SK-N-SH (cell line): ENCODE results near the gene RFX7. TPM values are rescaled to one million over a fixed set of nuclear protein-coding genes. Genes with fewer than 3 reads are reported as not detected.

Experiments used
- CTCF ChIA-PET: fragments of 300-600, 350-600 bp; formaldehyde crosslinking; extraction: SDS; loops from one replicate; lab custom pipeline; 2021; lab: Yijun Ruan, JAX
- POLR2A ChIA-PET: fragments of 350-600 bp; sonication (Branson Sonifier 250); formaldehyde crosslinking; extraction: SDS; loops from one replicate; lab custom pipeline; 2020; ENCODE audit warnings: antibody characterized with exemption, inconsistent platforms; lab: Yijun Ruan, JAX
- DNase-seq: peaks from one replicate; pipeline ENCODE4 v3.0.0; 2012
- H2AFZ ChIP-seq: fragments of 200-600 bp; sonication (generic); 2 replicates; pipeline ENCODE4 v1.8.1; 2016; ENCODE audit warnings: antibody characterized with exemption, mild to moderate bottlenecking, low read depth
- H3F3A ChIP-seq: fragments of 200-600 bp; sonication (generic); replicated peaks from 2 replicates; pipeline ENCODE3; 2016; ENCODE audit warnings: antibody characterized with exemption, mild to moderate bottlenecking; ENCODE audit not compliant: insufficient read depth
- H3K27ac ChIP-seq, 2 experiments: fragments of 200-500 bp in 1 of 2; fragments of 200-600 bp in 1 of 2; sonication (Bioruptor generic) in 1 of 2; sonication (generic), shearing (Covaris generic) in 1 of 2; 2 replicates each; pipeline versions ENCODE4 v1.5.1 to v1.6.1; 2014 to 2016; ENCODE audit warnings: low read depth in 2 of 2, inconsistent platforms in 1 of 2, low read length in 1 of 2, mild to moderate bottlenecking in 1 of 2, mixed read lengths in 1 of 2
- H3K27me3 ChIP-seq: fragments of 200-600 bp; sonication (generic), shearing (Covaris generic); 2 replicates; pipeline ENCODE4 v1.6.1; 2016; ENCODE audit warnings: mixed run types; ENCODE audit not compliant: insufficient read depth
- H3K36me3 ChIP-seq, 2 experiments: fragments of 200-500 bp in 1 of 2; fragments of 200-600 bp in 1 of 2; sonication (Bioruptor generic) in 1 of 2; sonication (generic) in 1 of 2; replicated peaks in 1 of 2; 2 replicates each; pipeline versions ENCODE3 to v1.5.1; 2014 to 2016; ENCODE audit warnings: low read length in 1 of 2, mild to moderate bottlenecking in 1 of 2; ENCODE audit not compliant: insufficient read depth in 2 of 2, control insufficient read depth in 1 of 2
- H3K4me1 ChIP-seq, 2 experiments: fragments of 200-500 bp in 1 of 2; fragments of 200-600 bp in 1 of 2; sonication (Bioruptor generic) in 1 of 2; sonication (generic), shearing (Covaris generic) in 1 of 2; 2 replicates each; pipeline versions ENCODE4 v1.5.1 to v1.6.1; 2014 to 2016; ENCODE audit warnings: low read depth in 1 of 2, low read length in 1 of 2, mixed run types in 1 of 2; ENCODE audit not compliant: insufficient read depth in 2 of 2, control insufficient read depth in 1 of 2
- H3K4me2 ChIP-seq: fragments of 200-600 bp; sonication (generic), shearing (Covaris generic); 2 replicates; pipeline ENCODE4 v1.6.1; 2017; ENCODE audit warnings: mixed run types
- H3K4me3 ChIP-seq, 2 experiments: fragments of 200-500 bp in 1 of 2; fragments of 200-600 bp in 1 of 2; sonication (Bioruptor generic) in 1 of 2; sonication (generic), shearing (Covaris generic) in 1 of 2; 2 replicates each; pipeline versions ENCODE4 v1.5.1 to v1.8.1; 2014 to 2016; ENCODE audit warnings: low read depth in 2 of 2, inconsistent platforms in 1 of 2, low read length in 1 of 2, mild to moderate bottlenecking in 1 of 2, mixed read lengths in 1 of 2, moderate library complexity in 1 of 2
- H3K79me2 ChIP-seq: fragments of 200-600 bp; sonication (generic); 2 replicates; pipeline ENCODE4 v1.8.1; 2017; ENCODE audit warnings: mild to moderate bottlenecking; ENCODE audit not compliant: insufficient read depth
- H3K9ac ChIP-seq: fragments of 200-600 bp; sonication (generic); 2 replicates; pipeline ENCODE4 v1.6.1; 2017; ENCODE audit warnings: mixed run types
- H3K9me2 ChIP-seq: fragments of 200-600 bp; sonication (generic); 2 replicates; pipeline ENCODE4 v1.6.1; 2017; ENCODE audit warnings: mixed run types
- H3K9me3 ChIP-seq: fragments of 200-600 bp; sonication (generic); 2 replicates; pipeline ENCODE4 v1.6.1; 2017; ENCODE audit warnings: mixed run types, mild to moderate bottlenecking, moderate library complexity
- H4K20me1 ChIP-seq: fragments of 200-600 bp; sonication (generic); 2 replicates; pipeline ENCODE4 v1.6.1; 2017; ENCODE audit warnings: mild to moderate bottlenecking, mixed run types; ENCODE audit not compliant: insufficient read depth
- CHD2 ChIP-seq: fragments of 150-350 bp; IDR thresholded peaks from 2 replicates; pipeline ENCODE4 v1.6.1; 2018; ENCODE audit warnings: low read length; ENCODE audit not compliant: partially characterized antibody
- EZH2phosphoT487 ChIP-seq: fragments of 200-600 bp; sonication (generic); IDR thresholded peaks from 2 replicates; pipeline ENCODE4 v1.6.1; 2017; ENCODE audit warnings: low read depth, mixed run types, mild to moderate bottlenecking, antibody characterized with exemption, moderate library complexity, borderline replicate concordance
- FOSL2 ChIP-seq: IDR thresholded peaks from 2 replicates; pipeline ENCODE4 v1.4.0; 2012; ENCODE audit warnings: low read depth, mild to moderate bottlenecking, moderate library complexity, borderline replicate concordance
- GATA2 ChIP-seq: sonication (generic); formaldehyde crosslinking; IDR thresholded peaks from 2 replicates; pipeline ENCODE4 v1.5.0; 2020; ENCODE audit warnings: mild to moderate bottlenecking, missing genetic modification reagents
- MXI1 ChIP-seq: IDR thresholded peaks from 2 replicates; pipeline ENCODE4 v1.6.1; 2012; ENCODE audit warnings: mild to moderate bottlenecking, low read depth, low read length, improper control_type of control experiment
- NRF1 ChIP-seq: IDR thresholded peaks from 2 replicates; pipeline ENCODE4 v1.6.1; 2012; ENCODE audit warnings: low read depth, mild to moderate bottlenecking, low read length
- POLR2AphosphoS5 ChIP-seq: IDR thresholded peaks from 2 replicates; pipeline ENCODE4 v1.6.1; 2012; ENCODE audit warnings: low read depth, low read length
- RAD21 ChIP-seq: IDR thresholded peaks from 2 replicates; pipeline ENCODE4 v1.6.1; 2012; ENCODE audit warnings: mild to moderate bottlenecking, low read length
- RCOR1 ChIP-seq: fragments of 150-350 bp; IDR thresholded peaks from 2 replicates; pipeline ENCODE4 v1.6.1; 2017; ENCODE audit warnings: antibody characterized with exemption, low read length
- SIN3A ChIP-seq: IDR thresholded peaks from 2 replicates; pipeline ENCODE4 v1.6.1; 2012; ENCODE audit warnings: low read depth, mild to moderate bottlenecking, low read length, moderate library complexity, borderline replicate concordance
- TCF12 ChIP-seq: IDR thresholded peaks from 2 replicates; pipeline ENCODE4 v1.4.0; 2012
- USF1 ChIP-seq: IDR thresholded peaks from 2 replicates; pipeline ENCODE4 v1.4.0; 2012; ENCODE audit warnings: low read depth, borderline replicate concordance
- USF2 ChIP-seq: fragments of 150-350 bp; IDR thresholded peaks from 2 replicates; pipeline ENCODE4 v1.6.1; 2017; ENCODE audit warnings: antibody characterized with exemption, low read length, low read depth, borderline replicate concordance
- ZBTB33 ChIP-seq: IDR thresholded peaks from 2 replicates; pipeline ENCODE4 v1.4.0; 2012; ENCODE audit warnings: low read depth, borderline replicate concordance
- WGBS: methylation state at CpG from one replicate; pipeline ENCODE4 v1.1.6; 2017; ENCODE audit warnings: low lambda C conversion rate; 5-methylcytosine and 5-hydroxymethylcytosine counted together
- polyA plus RNA-seq, 3 experiments: library from polyadenylated mRNA; depleted of rRNA; stranded (reverse); fragments of >200 nt; gene quantifications; 2 replicates each; pipeline ENCODE4 v1.2.3, GENCODE V29; 2012
- TF ChIP-seq, protein P1 (sequence below): IDR thresholded peaks from 2 replicates; pipeline ENCODE4 v1.6.1; 2012; ENCODE audit warnings: mild to moderate bottlenecking, low read depth, low read length, moderate library complexity

RFX7 gene
- polyA plus RNA-seq, 1 of the 3 experiments (the other 2 are of a cell fraction), result 2.7 TPM

DNA sequence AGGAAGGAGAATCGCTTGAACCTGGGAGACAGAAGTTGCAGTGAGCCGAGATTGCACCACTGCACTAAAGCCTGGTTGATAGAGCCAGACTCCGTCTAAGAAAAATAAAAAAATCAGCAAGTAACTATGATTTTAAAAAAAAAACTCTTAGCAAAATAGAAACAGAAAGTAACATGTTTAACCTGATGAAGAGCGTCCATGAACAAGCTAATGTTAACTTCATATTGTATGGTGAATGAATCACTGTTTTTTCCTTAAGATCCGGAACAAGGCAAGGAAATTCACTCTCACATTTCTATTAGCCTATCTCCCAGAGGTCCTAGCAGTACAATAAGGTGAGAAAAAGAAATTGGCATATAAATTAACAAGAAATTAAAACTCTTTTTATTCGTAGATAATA is 69.0 kb downstream of the RFX7 start:
- Histone ChIP-seq H3K9me2 (no peaks in the 10 kb centered on the region), H3K36me3 (peaks cover 33 to 34% of the 10 kb centered on the region in 2 experiments), H3K4me1 (no peaks in the 10 kb centered on the region; a peak in 1 of 4 replicates), H3K9ac (no peak overlapping the region), H4K20me1 (no peaks in the 10 kb centered on the region; the same call in 1 of the 2 replicates), H3K27ac (no peak overlapping the region), H3K4me2 (no peak overlapping the region), H3K79me2 (peaks cover 78% of the 10 kb centered on the region), H2AFZ (no peak overlapping the region), H3K9me3 (no peaks in the 10 kb centered on the region), H3F3A (no peaks in the 10 kb centered on the region), H3K4me3 (no peak overlapping the region), H3K27me3 (no peaks in the 10 kb centered on the region)
- TF ChIP-seq EZH2phosphoT487 (no peak), ZBTB33 (no peak), RCOR1 (no peak), CHD2 (no peak), USF1 (no peak), GATA2 (CRISPR knock-in tag) (no peak), FOSL2 (no peak), NRF1 (no peak), POLR2AphosphoS5 (no peak), MXI1 (no peak), USF2 (no peak)
- CTCF ChIA-PET, result interaction anchor here (1.2 kb wide), 1 partner anchor 11 kb away, joined by 3 read pairs; no protein-coding TSS in a partner anchor
- POLR2A ChIA-PET, result no interaction called here
- 96% methylated on average over 6 of the region's 6 CpGs for WGBS
- DNase-seq, result no peak

- H3K27me3 ChIP-seq, result no peaks in the 10 kb centered on the region
- ChIA-PET CTCF (no interaction called here), POLR2A (no interaction called here)
- no peak overlapping the region for H3K27ac ChIP-seq
- H3K4me3 ChIP-seq, result no peak overlapping the region
- H3K9me2 ChIP-seq, result no peaks in the 10 kb centered on the region
- H3K9ac ChIP-seq, result no peak overlapping the region
- H2AFZ ChIP-seq, result no peak overlapping the region
- TF ChIP-seq RAD21, result no peak
- TF ChIP-seq, protein P1, sequence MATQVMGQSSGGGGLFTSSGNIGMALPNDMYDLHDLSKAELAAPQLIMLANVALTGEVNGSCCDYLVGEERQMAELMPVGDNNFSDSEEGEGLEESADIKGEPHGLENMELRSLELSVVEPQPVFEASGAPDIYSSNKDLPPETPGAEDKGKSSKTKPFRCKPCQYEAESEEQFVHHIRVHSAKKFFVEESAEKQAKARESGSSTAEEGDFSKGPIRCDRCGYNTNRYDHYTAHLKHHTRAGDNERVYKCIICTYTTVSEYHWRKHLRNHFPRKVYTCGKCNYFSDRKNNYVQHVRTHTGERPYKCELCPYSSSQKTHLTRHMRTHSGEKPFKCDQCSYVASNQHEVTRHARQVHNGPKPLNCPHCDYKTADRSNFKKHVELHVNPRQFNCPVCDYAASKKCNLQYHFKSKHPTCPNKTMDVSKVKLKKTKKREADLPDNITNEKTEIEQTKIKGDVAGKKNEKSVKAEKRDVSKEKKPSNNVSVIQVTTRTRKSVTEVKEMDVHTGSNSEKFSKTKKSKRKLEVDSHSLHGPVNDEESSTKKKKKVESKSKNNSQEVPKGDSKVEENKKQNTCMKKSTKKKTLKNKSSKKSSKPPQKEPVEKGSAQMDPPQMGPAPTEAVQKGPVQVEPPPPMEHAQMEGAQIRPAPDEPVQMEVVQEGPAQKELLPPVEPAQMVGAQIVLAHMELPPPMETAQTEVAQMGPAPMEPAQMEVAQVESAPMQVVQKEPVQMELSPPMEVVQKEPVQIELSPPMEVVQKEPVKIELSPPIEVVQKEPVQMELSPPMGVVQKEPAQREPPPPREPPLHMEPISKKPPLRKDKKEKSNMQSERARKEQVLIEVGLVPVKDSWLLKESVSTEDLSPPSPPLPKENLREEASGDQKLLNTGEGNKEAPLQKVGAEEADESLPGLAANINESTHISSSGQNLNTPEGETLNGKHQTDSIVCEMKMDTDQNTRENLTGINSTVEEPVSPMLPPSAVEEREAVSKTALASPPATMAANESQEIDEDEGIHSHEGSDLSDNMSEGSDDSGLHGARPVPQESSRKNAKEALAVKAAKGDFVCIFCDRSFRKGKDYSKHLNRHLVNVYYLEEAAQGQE, result no peak
- no peak for TF ChIP-seq TCF12
- TF ChIP-seq SIN3A, result no peak
- no peak for TF ChIP-seq FOSL2
- no peak for TF ChIP-seq RCOR1
- peaks cover 73% of the 10 kb centered on the region for H3K79me2 ChIP-seq
- WGBS, result 100% methylated on average over 2 of the region's 2 CpGs
- H4K20me1 ChIP-seq, result 0 out of 2 replicates have a peak, but pooled peaks cover 14% of the 10 kb centered on the region
- no peak for DNase-seq
- H3K9me3 ChIP-seq, result no peaks in the 10 kb centered on the region
- peaks cover 29 to 37% of the 10 kb centered on the region in 2 experiments for H3K36me3 ChIP-seq
- H3F3A ChIP-seq, result no peaks in the 10 kb centered on the region
- peaks cover 0 to 7% of the 10 kb centered on the region in 2 experiments; a peak in 1 of 4 replicates for H3K4me1 ChIP-seq
- no peak overlapping the region for H3K4me2 ChIP-seq
Measured at GRCh38 chr15:56168394-56168793, 75.3 kb downstream of the RFX7 start.
